ENCODE data around the gene PROKR1.

DNA sequence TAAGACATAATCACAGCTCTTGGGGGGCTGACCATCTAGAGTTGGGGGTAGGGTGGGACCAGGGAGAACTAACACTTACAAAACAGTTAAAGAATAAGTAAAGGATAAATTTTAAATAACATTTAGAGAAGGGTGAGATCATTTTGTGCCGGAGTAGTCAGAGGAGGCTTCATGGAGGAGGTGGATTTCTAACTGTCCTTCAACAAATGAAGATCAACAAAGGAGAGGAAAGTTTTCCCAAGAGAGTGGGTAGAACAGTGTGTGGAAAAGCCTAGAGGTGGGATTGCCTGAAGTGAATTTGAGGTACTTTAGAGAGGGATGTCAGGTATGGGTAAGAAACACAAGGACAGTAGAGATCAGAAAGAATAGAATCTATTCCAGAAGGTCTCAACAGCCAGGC, 7.3 kb downstream of the PROKR1 start:
- TF ChIP-seq, protein P1, sequence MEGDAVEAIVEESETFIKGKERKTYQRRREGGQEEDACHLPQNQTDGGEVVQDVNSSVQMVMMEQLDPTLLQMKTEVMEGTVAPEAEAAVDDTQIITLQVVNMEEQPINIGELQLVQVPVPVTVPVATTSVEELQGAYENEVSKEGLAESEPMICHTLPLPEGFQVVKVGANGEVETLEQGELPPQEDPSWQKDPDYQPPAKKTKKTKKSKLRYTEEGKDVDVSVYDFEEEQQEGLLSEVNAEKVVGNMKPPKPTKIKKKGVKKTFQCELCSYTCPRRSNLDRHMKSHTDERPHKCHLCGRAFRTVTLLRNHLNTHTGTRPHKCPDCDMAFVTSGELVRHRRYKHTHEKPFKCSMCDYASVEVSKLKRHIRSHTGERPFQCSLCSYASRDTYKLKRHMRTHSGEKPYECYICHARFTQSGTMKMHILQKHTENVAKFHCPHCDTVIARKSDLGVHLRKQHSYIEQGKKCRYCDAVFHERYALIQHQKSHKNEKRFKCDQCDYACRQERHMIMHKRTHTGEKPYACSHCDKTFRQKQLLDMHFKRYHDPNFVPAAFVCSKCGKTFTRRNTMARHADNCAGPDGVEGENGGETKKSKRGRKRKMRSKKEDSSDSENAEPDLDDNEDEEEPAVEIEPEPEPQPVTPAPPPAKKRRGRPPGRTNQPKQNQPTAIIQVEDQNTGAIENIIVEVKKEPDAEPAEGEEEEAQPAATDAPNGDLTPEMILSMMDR (IDR thresholded peaks at IDR 0.05) = no peak
- TF ChIP-seq EZH2phosphoT487 (IDR thresholded peaks at IDR 0.05) = no peak
